Immature natural killer cell (primary cell): Measurements from ENCODE around the gene PNMA6F. TPM values are rescaled to one million over a fixed set of nuclear protein-coding genes. Genes with fewer than 3 reads are reported as not detected.
"Not testable (repeated sequence)": the region's sequence is repeated elsewhere in the genome, so short reads cannot be mapped to it uniquely, and the experiment has no call there.

ENCODE experiments used
- DNase-seq, 3 donors: peaks; one replicate each; pipeline ENCODE4 v3.0.0; 2022; ENCODE audit warnings: mixed read lengths in 1 of 3
- H3K27ac Mint-ChIP-seq, 6 donors: one replicate each; pipeline ENCODE4 v1.8.0; 2020; ENCODE audit warnings: mixed read lengths in 6 of 6, mild to moderate bottlenecking in 5 of 6, inconsistent platforms in 4 of 6, moderate library complexity in 3 of 6
- H3K27me3 Mint-ChIP-seq, 3 donors: one replicate each; pipeline ENCODE4 v1.8.0; 2020 to 2021; ENCODE audit warnings: low read depth in 3 of 3, mild to moderate bottlenecking in 3 of 3, mixed read lengths in 3 of 3, moderate library complexity in 3 of 3, inconsistent platforms in 1 of 3
- H3K36me3 Mint-ChIP-seq, 3 donors: one replicate each; pipeline ENCODE4 v1.8.0; 2020; ENCODE audit warnings: mixed read lengths in 3 of 3, inconsistent platforms in 2 of 3, mild to moderate bottlenecking in 2 of 3
- H3K4me1 Mint-ChIP-seq, 2 donors: one replicate each; pipeline ENCODE4 v1.8.0; 2020; ENCODE audit warnings: inconsistent platforms in 2 of 2, mild to moderate bottlenecking in 2 of 2, mixed read lengths in 2 of 2, moderate library complexity in 1 of 2
- H3K4me3 Mint-ChIP-seq, 5 donors: one replicate each; pipeline ENCODE4 v1.8.0; 2020; ENCODE audit warnings: mild to moderate bottlenecking in 5 of 5, mixed read lengths in 5 of 5, inconsistent platforms in 3 of 5, moderate library complexity in 3 of 5
- H3K9me3 Mint-ChIP-seq, 6 donors: one replicate each; pipeline ENCODE4 v1.8.0; 2020; ENCODE audit warnings: mild to moderate bottlenecking in 6 of 6, mixed read lengths in 6 of 6, inconsistent platforms in 4 of 6, moderate library complexity in 3 of 6
- polyA plus RNA-seq, 3 donors: library from polyadenylated mRNA; unstranded; fragments of 300-500 nt; fragmentation: Illumina TruSeq; gene quantifications; one replicate each; pipeline ENCODE4 v1.2.3, GENCODE V29; 2021

Gene PNMA6F
- polyA plus RNA-seq, 3 donors from 2014 or later = not detected

DNA sequence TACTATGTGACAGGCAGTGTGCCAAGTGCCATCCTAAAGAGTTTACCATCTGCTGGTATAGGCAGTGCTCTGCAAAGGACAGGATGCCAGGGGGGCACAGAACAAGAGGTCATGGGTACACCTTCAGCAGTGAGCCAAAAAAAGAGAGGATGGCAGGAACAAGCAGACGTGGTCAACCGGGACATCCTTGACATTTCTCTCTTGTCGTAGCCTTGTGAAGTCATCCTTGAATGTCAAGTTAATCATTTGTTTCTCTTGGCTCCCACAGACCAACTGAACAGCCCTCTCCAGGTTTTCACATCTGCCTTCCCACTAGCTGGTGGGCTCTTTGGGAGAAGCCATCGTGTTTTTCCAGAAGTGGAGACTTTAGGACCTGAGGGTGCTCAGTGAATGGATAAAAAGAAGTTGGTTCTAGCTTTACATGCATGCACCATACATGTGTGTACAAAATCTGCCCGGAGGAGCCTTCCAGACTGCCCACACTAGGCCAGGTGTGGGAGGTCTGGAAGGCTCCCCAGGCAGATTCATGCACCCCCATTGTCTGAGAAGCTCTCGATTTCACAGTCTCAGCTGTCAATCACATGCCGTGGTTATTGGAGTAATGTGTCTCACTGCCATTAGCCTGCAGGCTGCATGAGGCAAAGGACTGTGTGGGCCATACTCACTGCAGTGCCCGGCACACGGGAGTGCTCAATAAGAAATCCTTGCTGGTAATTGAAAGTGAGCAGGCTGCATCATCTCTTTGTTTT, 16.4 kb downstream of the PNMA6F start:
- peaks cover 2 to 4% (median 4%) of the 10 kb centered on the region in 3 donors for H3K27me3 Mint-ChIP-seq
- H3K4me1 Mint-ChIP-seq = no peaks in the 10 kb centered on the region
- no peak overlapping the region for H3K4me3 Mint-ChIP-seq
- H3K27ac Mint-ChIP-seq = no peak overlapping the region
- H3K9me3 Mint-ChIP-seq = no peaks in the 10 kb centered on the region
- H3K36me3 Mint-ChIP-seq = no peaks in the 10 kb centered on the region
- DNase-seq = no peak

DNA sequence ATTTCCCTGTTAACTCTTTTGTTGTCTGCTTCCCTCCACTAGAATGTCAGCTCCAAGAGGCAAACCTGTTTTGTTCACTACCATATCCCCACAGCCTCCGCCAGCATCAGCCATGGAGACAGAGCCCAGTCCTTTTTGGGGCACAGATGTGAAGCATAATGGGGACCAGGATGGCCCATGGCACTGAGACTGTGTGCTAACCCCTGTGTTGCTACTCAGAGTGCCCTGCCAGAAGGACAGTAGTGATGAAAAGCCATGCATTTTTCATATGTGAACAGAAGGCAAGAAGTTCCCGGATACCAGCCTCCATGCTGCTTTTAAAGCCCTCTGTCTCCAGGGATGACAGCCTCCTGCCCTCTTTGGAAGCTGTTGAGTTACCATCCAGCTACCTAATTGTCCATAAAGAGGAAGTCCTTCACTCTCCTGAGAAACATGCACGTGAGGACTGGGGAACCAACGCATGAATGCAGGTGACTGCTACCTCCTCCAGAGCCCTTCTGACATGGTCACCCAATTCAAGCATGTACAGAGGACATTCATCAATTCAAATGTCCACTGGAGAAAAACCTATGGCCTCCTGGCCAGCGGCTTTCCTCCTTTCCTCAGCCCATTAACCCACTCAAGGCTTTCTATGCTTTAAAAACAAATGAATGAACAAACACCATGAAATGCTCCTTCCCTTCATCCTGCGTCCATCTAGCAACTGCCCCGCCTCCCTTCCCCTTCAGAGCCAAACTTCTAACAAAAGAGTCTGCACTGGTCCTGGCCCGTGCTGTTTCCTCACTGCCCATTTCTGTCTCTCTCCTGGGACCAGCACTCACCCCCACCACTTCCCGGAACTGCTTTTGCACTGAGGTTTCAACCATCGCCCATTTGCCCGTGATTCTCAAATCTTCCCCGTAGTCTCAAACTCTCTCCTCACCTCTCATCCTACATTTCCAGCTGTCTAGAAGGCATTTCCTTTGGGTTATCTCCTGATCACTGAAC, 18.0 kb downstream of the PNMA6F start:
- Mint-ChIP-seq H3K4me1 (no peaks in the 10 kb centered on the region), H3K36me3 (no peaks in the 10 kb centered on the region), H3K9me3 (no peaks in the 10 kb centered on the region), H3K4me3 (no peak overlapping the region), H3K27me3 (peaks cover 4 to 5% (median 5%) of the 10 kb centered on the region in 3 donors), H3K27ac (no peak overlapping the region)
- DNase-seq = no peak

DNA sequence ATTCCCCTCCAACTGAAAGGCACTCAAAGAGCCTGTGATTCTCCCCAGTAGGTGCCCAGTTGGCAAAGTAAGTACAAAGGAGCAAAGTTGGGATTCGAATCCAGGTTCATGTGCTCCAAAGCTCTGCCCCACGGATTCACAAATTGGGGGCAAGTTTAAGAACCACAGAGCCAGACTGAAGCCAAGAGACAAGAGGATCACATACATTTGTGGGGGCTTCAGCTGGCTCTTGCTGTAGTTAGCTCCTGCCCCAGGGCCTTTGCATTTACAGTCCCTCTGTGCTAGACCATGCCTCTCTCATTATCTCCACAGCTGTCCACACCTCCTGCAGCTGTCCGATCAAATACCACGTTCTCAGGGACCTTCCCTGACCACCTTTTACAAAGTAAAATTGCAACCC, 18.8 kb downstream of the PNMA6F start:
- Mint-ChIP-seq H3K27ac (no peak overlapping the region), H3K36me3 (no peaks in the 10 kb centered on the region), H3K4me1 (no peaks in the 10 kb centered on the region), H3K4me3 (no peak overlapping the region), H3K9me3 (no peaks in the 10 kb centered on the region), H3K27me3 (peaks cover 4 to 5% (median 5%) of the 10 kb centered on the region in 3 donors)
- DNase-seq = no peak

DNA sequence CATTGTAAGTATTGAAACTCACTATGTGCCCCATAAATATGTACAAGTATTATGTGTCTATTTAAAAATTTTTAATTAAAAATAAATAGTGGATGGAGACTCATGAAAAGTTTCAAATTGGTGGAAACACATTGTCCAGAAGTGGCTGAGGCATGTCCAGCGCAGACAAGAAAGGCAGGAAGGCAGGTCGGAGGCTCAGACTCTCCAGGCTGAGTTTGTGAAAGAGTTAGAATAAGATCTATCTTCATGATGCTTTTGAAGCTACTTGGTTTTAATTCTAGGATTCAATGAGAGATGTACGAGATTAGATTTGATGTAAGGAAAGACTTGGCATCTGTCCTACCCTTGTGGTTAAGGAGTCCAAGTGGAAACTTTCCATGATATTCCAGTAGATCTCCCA, 19.8 kb downstream of the PNMA6F start:
- no peaks in the 10 kb centered on the region for H3K4me1 Mint-ChIP-seq
- H3K4me3 Mint-ChIP-seq = no peak overlapping the region
- no peak overlapping the region for H3K27ac Mint-ChIP-seq
- no peaks in the 10 kb centered on the region for H3K36me3 Mint-ChIP-seq
- peaks cover 5% of the 10 kb centered on the region in 3 donors for H3K27me3 Mint-ChIP-seq
- no peaks in the 10 kb centered on the region for H3K9me3 Mint-ChIP-seq
- DNase-seq = no peak

DNA sequence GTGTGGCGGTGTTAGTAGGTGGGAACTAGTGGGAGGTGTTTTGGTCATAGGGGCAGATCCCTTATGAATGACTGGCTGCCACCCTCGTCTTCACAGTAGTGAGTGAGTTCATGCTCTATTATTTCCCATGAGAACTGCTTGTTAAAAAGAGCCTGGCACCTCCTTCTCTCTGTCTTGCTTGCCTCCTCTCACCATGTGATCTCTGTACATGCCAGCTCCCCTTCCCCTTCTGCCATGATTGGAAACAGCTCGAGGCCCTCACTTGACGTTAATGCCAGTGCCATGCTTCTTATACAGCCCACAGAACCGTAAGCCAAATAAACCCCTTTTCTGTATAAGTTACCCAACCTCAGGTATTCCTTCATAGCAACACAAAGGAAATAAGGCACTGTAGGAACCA, 21.7 kb downstream of the PNMA6F start:
- H3K9me3 Mint-ChIP-seq = no peaks in the 10 kb centered on the region
- DNase-seq = no peak
- no peaks in the 10 kb centered on the region for H3K36me3 Mint-ChIP-seq
- H3K4me3 Mint-ChIP-seq = no peak overlapping the region
- no peak overlapping the region for H3K27ac Mint-ChIP-seq
- peaks cover 5 to 6% (median 5%) of the 10 kb centered on the region in 3 donors for H3K27me3 Mint-ChIP-seq
- H3K4me1 Mint-ChIP-seq = no peaks in the 10 kb centered on the region

DNA sequence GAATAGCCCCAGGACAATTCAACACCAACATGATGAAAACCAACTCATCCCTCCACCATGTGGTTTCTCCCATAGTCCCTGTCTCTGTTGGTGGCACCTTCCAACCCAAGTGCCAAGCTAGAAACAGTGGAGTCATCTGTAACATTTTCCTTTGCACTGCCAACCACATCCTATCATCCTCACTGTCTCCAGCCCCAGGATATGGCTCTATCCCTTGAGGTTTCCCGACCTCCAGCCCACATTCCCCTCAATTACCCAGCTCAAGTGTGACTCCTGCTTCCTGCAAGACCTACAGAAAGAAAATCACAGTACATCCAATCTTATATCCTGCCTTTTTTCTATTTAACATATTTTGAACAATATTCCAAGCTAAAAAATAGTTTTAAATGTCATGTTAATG, 24.2 kb downstream of the PNMA6F start:
- Mint-ChIP-seq H3K9me3 (no peaks in the 10 kb centered on the region), H3K4me3 (no peak overlapping the region), H3K36me3 (no peaks in the 10 kb centered on the region), H3K27me3 (peaks cover 2 to 10% (median 4%) of the 10 kb centered on the region in 3 donors), H3K27ac (no peak overlapping the region), H3K4me1 (no peaks in the 10 kb centered on the region)
- DNase-seq = no peak

DNA sequence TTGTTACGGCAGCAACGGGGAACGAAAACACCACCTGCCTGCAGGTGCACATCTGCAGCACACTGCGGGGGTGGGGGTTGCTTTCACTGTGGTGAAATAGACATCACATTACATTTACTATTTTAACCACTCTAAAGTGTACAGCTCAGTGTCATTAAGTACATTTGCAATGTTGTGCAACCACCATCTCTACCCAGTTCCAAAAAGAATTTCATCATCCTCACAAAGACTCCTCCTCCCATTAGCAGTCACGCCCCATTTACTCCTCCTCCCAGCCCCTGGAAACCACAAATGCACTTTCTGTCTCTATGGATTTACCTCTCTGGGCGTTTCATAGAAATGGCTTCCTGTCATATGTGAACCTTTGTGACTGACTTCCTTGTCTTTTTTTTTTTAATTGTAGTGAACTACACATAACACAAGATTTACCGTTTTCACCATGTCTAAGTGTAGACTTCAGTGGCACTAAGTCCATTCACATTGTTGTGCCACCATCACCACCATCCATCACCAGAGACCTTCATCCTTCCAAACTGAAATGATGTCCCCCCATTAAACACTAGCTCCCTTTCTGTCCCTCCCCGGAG, 28.0 kb downstream of the PNMA6F start:
- not testable (repeated sequence) for DNase-seq, H3K4me1 Mint-ChIP-seq, H3K9me3 Mint-ChIP-seq, H3K4me3 Mint-ChIP-seq, H3K36me3 Mint-ChIP-seq, H3K27me3 Mint-ChIP-seq, H3K27ac Mint-ChIP-seq

DNA sequence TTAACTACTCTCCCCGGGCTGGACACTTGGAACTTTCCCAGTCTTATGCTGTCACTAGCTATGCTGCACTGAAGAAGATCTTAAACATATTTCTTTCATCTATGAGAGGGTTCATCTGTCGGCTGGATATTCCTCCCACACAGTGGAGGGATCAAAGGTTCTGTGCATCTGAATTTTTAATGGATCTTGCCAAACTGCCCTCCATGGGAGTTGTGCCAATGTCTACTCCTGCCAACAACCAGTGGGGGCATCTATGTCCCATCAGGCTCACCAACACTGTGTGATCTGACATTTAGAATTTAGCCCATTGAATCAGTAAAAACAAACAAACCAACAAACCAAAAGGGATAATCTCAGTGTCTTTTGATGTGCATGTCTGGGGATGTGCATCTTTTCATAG, 32.8 kb downstream of the PNMA6F start:
- not testable (repeated sequence) for H3K27ac Mint-ChIP-seq, H3K27me3 Mint-ChIP-seq, H3K4me1 Mint-ChIP-seq, H3K36me3 Mint-ChIP-seq, DNase-seq, H3K9me3 Mint-ChIP-seq, H3K4me3 Mint-ChIP-seq

DNA sequence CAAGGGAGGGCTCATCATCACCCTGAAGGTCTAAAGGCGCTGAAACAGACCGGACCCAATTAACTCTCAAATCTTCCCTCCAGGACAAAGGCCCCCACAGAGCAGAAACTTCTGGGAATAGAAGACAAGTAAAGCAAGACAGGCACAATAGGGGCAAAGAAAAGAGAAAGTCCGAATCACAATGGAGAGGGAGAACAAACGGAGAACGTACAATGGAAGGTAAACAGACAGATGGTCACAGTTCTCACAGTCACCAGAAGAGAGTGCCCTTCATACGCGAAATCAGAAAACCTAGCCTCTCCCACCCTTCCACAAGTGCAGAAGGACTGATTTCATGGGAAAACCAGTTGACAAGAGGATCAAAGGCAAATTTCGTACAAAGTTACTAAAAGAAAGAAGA, 35.9 kb downstream of the PNMA6F start:
- H3K36me3 Mint-ChIP-seq, H3K27ac Mint-ChIP-seq, H3K4me3 Mint-ChIP-seq, DNase-seq, H3K27me3 Mint-ChIP-seq, H3K4me1 Mint-ChIP-seq, H3K9me3 Mint-ChIP-seq: not testable (repeated sequence)

DNA sequence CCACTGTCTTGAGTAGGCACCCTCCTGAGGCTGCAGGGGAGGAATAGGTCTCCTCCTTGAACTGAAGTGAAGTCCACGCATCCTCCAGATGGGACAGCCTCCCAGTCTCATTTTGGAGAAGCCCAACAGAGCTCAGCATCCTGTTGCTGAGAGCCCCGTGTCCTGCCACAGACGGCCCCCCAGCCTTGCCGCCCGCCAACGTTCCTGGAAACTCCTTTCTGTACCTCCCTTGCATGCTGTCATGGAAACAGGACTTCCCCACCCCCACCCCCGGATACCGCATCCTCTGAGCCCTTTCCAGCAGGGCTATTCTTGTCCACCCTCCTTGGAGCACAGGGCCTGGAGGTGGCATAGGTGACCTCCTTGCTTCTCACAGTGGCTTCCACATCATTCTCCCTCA, 37.6 kb downstream of the PNMA6F start:
- H3K9me3 Mint-ChIP-seq, H3K36me3 Mint-ChIP-seq, H3K27ac Mint-ChIP-seq, DNase-seq, H3K4me3 Mint-ChIP-seq, H3K27me3 Mint-ChIP-seq, H3K4me1 Mint-ChIP-seq: not testable (repeated sequence)

DNA sequence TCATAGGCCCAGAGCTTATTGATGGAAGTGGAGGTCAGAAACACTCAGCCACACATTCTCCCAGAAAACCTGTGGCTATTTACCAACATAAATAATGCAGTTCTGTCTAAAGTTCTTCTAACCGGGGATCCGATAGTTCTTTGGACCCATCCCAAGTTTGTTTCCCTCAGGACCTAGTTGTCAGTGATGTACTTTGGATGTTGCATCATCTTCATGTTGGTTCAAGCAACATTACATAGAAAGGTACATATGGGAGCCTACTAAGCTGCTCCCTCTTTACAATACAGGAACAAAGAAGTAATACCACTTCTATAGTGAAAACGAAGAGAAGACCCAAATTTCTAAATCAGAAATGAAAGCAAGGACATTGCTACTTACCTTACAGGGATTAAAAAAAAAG, 39.8 kb downstream of the PNMA6F start:
- H3K27me3 Mint-ChIP-seq, H3K36me3 Mint-ChIP-seq, H3K27ac Mint-ChIP-seq, DNase-seq, H3K4me1 Mint-ChIP-seq, H3K4me3 Mint-ChIP-seq, H3K9me3 Mint-ChIP-seq: not testable (repeated sequence)

DNA sequence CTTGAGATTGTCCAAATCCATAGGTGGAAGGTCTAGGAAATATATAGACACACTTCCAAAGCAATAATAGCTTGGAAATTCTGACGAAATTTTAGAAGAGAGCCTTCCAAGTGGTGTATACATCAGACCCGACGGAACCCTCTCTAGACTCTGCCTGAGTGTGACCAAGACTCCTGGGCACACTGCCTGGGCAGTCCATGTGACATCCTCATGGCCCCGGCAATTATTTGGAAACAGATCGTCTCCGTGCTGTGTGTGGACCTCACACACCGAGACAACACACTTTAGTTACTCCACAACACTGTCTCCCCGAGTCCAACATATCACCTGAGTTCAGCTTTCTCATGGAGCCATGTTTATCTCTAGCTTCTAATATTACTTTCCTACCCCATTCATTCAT, 42.3 kb downstream of the PNMA6F start:
- H3K9me3 Mint-ChIP-seq, H3K36me3 Mint-ChIP-seq, H3K4me1 Mint-ChIP-seq, DNase-seq, H3K27me3 Mint-ChIP-seq, H3K27ac Mint-ChIP-seq, H3K4me3 Mint-ChIP-seq: not testable (repeated sequence)

DNA sequence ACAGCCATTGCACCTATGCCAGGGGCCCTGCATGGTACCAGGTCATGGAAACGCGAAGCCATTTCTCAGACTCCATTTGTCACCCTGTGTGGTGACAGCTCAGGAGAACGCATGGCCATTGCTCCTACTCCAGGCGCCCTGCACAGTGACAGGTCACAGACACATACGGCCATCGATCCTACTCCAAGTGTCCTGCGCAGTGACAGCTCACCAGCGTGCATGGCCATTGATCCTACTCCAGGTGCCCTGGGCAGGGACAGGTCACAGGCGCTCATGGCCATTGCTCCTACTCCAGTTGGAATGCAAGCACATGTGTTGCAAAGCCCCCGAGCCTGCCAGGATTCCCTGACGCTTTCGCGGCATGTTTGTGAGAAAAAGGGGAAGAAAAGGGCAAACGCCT, 45.5 kb downstream of the PNMA6F start:
- H3K9me3 Mint-ChIP-seq, H3K36me3 Mint-ChIP-seq, H3K27ac Mint-ChIP-seq, H3K4me1 Mint-ChIP-seq, H3K27me3 Mint-ChIP-seq, DNase-seq, H3K4me3 Mint-ChIP-seq: not testable (repeated sequence)

DNA sequence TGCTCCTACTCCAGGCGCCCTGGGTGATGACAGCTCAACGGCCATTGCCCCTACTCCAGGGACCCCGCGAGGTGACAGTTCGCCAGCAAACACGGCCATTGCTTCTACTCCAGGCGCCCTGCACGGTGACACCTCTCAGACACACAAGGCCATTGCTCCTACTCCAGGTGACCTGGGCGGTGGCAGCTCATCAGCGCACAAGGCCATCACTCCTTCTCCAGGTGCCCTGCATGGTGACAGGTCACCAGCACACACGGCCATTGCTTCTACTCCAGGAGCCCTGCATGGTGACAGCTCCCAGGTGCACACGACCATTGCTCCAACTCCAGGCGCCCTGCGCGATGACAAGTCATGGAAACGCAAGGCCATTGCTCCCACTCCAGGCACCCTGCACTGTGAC, 46.1 kb downstream of the PNMA6F start:
- H3K4me3 Mint-ChIP-seq, H3K36me3 Mint-ChIP-seq, H3K27me3 Mint-ChIP-seq, H3K9me3 Mint-ChIP-seq, DNase-seq, H3K4me1 Mint-ChIP-seq, H3K27ac Mint-ChIP-seq: not testable (repeated sequence)
